Ammon's horn (tissue), 1 donor: ENCODE measurements around the gene ACTN3.
A peak's percentile ranks its signal among the peaks of the same experiment; 100 is the strongest.
"Not testable (repeated sequence)": the region's sequence is repeated elsewhere in the genome, so short reads cannot be mapped to it uniquely, and the experiment has no call there.

Source experiments
- DNase-seq: peaks from one replicate; pipeline ENCODE4 v3.0.0-alpha.2; 2016; ENCODE audit warnings: low spot score

ACTN3 gene

DNA sequence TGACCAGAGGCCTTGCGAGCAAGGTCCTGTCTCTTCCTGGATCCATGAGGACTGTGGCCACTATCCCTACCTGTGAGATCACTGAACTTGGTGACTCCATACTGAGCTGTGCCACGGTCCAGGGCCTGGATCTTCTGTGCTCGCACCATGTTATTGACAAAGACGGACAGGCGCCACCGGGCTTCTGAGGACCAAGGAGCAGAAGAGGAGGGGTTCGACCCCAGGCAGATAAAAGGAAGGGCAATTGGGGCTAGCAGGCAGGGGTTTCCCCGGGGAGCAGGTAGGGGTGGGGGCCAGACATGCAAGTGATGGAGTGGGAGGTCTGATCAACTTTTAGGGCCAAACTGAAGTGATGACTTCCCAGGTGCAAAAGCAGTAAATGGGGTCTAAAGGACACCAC, 19.5 kb downstream of the ACTN3 start:
- DNase-seq, result no peak

DNA sequence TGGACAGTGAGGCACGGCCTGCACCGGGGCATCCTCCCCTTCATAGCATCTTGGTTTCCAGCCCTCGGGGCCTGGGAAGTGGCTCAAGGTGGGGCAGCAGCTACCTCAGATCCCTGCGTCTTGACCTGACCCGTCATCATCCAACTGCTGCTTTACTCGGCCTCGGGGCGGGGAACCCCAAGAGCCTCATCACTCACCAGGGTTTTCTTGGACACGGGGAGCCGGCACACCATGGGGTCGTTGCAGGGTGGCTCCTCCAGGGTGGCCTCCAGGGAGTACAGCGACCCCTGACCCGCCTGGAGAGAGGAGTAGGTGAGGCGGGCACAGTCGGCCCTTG, 21.1 kb downstream of the ACTN3 start:
- no peak for DNase-seq

DNA sequence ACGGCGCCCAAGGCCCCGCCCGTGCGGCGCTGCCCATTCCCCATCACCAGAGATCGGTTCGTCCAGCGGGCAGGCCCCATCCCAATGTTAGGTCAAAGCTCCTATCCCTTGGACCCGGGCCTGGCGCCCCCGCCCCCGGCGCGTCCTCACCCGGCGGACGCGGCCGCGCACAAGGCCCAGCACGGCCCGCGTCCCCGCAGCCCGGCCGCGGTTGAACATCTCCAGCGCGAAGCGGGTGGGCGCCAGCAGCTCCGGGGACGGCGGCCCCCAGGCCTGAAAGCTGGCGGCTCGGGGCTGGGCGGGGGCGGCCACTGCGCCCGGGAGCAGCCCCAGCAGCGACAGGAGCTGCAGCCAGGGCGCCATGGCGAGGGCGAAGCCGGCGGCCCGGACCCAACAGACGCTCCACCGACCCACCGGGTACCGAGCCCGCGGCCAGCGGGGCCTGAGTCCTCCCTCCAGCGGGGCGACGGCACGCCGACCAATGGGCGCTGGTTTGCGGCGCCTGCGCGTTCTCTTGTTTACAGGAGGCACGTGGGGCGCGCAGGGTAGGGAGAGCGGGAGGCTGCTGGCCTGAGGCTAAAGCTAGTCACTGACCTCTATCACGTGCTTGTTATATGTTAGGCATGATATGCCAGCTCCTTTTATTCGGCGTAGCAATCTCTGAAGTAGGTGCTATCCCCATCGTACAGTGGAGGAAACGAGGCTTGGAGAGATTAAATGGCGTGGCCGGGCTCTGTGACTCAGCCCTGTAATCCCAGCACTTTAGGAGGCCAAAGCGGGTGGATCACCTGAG, 21.6 kb downstream of the ACTN3 start, which contains the start of gene CTSF:
CTSF (minus strand) TSS at position 483 of the 793 bp plus-strand sequence; CDS start at position 363, 120 bp downstream.
- peak; percentile 95 for DNase-seq

DNA sequence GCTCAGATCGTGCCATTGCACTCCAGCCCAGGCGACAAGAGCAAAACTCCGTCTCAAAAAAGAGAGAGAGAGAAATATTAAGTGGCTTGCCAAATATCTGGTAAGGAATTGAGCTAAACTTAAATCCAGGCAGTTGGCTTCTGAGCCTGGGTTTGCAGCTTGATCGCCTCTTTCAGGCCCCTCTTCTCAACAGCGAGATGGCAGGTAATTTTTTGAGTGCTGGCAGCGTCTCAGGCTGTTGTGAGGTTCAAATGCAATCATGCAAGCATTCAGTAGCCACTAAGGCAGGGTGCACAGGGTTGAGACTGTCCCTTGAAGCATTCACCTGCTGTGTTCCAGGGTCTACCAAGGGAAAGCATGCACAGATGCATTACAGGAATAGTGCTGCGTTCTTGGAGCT, 22.4 kb downstream of the ACTN3 start:
- no peak for DNase-seq

DNA sequence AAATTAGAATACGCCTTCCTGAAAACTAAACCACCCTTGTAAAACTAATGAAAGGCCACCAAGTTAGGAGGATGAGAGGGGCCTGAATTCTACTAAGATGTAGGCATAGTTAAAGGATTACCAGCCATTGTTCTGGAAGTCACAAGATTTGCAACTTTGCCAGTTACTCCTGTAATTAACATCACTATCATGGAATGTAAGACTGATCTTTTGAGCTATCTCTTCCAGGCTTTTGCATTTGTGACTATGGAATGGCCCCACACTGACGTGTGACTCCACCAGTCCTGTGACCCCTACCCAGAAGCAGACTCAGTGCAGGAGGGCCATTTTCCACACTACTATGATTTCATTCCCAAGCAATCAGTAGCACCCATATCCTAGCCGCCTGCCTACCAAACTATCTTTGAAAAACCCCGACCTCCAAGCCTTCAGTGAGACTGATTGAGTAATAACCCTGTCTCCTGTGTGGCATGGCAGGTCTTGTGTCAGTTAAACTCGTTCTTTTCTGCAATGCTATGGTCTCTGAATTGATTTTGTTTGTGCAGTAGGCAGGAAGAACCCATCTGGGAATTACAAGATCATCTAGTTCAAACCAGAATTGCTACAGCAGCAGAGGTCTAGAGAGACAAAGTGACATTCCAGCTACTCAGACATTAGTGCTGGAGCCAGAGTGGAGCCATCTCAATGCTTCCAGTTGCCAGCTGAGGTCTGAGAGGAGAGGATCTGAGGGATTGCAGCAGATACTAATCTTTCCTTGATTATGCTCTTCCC, 23.6 kb downstream of the ACTN3 start:
- no peak for DNase-seq

DNA sequence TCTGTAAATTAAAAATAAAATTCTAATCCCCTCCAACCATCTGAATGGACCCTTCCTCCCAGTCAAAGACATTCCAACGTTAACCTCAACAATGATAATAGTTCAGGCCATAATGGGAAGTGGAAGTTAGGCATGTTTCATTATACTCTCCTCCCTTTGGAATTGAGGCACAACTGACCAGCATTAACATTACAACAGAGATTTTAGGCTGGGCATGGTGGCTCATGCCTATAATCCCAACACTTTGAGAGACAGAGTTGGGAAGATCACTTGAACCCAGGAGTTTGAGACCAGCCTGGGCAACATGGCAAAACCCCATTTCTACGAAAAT, 24.1 kb downstream of the ACTN3 start:
- no peak for DNase-seq

DNA sequence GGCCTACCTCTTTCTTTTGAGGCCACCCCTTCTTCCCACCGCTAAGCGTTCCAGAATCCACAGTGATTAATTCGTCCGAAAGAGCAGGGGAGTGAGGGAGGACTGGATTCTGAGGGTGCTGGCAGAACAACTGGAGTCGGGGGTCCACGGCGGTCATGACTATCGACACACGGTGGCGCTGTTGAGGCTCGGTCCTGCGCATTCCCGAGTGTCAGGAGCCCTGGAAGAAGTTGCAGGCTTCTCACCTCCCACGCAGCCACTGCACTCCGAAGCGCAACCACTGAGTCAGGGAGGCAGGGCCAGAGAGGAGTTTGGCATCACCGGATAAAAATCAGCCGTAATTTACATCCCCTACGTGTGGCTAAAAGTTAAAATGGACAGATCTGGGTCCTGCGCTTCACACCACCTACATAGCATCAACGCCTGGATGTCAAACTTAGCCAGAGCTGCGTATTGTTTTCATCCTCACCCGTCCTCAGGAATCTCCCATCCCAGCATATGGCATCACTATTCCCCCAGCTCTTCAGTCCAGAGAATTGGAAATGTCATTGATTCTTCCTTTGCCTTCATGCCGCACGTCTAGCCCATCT, 32.4 kb downstream of the ACTN3 start:
- DNase-seq, result peak; percentile 82

DNA sequence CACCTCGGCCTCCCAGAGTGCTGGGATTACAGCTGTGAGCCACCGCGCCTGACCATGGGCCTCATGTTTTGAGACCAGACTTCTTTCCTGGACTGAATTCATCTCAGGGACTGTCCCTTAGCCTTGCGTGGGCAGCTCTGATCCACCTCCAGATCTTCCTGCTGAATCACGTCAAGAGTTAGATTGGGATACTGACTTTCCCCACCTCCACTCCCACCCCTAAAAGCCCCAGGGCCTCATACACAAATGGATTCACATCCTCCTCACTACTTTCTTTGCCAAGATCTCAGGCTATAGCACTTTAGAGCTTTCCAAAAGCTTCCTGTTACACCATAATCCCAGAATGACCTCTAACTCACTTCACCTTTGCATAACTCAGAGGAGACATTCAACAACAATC, 34.1 kb downstream of the ACTN3 start:
- no peak for DNase-seq

DNA sequence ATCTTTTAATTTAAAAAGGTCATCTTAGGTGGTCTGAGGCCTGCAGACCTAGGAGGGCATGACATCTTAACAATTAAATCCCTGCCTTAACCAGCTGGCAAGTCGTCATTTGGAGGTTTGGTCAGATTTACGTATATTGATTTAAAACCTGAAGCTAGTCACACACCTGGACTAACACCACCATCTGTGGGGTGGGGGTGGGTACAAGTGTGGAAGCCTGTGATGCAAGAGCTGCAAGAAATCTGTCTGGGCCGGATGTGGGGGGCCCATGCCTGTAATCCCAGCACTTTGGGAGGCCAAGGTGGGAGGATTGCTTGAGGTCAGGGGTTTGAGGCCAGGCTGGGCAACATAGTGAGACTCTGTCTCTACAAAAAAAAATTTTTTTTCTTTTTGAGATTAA, 34.6 kb downstream of the ACTN3 start:
- DNase-seq, result no peak

DNA sequence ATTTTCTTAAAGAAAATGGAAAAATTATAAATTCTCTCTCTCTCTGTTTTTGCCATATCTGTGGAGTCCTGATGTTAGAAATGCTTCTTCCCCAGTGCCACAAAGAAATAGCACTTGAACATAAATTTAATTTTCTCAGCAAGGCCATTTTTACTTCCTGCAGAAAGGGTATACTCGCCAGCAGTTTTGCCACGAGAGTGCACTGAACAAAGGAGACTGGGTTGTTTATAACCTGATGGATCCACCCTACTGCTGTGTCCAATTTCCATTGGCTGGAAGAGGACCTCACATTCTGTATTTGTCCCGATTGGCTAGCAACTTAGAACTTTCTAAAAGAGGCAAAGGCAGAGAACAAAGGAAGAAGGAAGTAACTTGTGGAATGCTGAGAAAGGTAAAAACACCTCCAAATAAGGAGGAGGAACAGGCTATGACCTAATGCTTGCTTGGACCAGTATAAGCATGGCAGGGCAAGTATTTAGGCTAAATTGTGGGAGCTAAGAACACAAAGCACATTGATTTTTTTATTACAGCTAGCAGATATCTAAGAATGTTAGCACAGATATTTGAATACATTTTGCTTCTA, 36.0 kb downstream of the ACTN3 start:
- not testable (repeated sequence) for DNase-seq

DNA sequence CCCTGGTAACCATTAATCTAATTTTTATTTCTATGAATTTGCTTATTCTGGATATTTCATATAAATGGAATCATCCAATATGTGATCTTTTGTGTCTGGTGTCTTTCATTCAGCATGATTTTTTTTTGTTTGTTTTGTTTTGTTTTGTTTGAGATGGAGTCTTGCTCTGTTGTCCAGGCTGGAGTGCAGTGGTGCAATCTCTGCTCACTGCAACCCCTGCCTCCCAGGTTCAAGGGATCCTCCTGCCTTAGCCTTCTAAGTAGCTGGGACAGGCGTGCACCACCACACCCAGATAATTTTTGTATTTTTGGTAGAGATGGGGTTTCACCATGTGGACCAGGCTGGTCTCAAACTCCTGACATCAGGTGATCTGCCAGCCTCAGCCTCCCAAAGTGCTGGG, 38.7 kb downstream of the ACTN3 start:
- DNase-seq, result not testable (repeated sequence)

DNA sequence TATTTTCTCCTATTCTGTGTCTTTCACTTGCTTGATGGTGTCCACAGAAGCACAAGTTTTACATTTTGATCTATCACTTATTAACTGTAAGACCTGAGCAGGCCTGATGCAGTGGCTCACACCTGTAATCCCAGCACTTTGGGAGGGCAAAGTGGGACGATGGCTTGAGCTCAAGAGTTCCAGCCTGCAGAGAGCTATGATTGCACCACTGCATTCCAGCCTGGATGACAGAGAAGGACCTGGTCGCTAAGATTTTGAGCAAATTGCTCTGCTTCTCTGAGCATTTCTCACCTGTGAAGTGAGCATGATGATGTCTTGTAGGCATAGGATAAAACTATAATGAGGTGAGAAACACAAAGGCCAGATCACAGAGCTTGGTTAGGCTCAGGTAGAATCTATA, 39.4 kb downstream of the ACTN3 start:
- DNase-seq, result no peak

DNA sequence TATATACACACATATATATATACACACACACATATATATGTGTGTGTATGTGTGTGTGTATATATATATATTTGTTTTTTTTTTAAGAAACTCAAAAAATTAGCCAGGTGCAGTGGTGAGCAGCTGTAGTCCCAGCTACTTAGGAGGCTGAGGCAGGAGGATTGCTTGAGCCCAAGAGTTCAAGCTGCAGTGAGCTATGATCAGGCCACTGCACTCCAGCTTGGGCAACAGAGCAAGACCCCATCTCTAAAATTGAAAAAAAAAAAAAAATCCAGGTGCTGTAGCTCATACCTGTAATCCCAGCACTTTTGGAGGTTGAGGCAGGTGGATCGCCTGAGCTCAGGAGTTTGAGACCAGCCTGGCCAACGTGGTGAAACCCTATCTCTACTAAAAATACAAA, 42.6 kb downstream of the ACTN3 start:
- not testable (repeated sequence) for DNase-seq

DNA sequence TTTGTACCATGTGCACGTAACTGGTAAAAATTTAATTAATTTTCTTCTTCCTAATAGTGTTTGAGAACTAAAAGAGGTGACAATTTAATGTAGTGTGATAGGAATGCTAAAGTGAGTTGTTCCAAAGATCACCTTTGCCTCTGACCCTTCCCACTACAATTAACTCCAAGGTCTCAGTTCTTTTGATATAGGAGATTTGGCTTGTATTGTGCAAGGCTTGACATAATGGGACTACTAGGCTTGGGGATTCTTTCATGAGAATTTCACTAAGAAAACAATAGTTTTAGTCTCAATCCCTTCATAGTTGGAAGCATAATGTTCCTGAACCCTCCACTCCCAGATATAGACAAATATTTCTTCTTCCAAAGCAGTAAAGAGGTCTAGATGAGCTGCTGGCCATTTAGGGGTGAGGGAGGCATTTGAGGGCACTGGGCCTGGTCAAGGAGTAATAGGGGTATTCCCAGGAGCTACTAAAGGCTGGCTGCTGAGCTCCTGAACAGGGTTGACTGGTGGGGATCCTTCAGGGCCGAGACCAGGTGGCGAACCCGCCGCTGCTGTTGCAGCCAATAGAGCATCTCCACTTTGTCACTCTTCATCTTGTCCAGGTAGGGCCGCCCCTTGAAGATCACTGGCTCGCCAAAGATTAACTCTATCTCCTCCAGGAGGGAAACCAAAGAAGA, 43.4 kb downstream of the ACTN3 start:
- DNase-seq, result no peak

DNA sequence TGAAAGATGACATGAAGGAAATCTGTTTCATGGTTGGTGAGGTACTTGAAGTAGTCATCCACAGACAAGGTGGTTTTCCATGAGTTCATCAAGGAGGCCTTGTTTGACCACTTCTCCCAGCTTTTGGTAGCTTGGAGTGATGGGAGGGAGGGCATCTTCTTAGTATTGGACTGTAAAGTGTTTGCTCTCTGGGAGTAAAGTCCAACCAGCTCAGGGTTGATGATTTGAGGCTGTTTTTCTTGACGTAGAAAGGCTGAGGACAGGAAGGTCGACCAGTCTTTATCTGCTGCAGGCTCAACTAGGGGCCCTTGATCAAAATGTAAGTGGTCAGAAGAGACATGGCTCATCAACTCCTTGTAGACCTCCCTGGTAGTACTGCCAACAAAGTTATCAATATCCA, 44.5 kb downstream of the ACTN3 start:
- DNase-seq, result no peak

DNA sequence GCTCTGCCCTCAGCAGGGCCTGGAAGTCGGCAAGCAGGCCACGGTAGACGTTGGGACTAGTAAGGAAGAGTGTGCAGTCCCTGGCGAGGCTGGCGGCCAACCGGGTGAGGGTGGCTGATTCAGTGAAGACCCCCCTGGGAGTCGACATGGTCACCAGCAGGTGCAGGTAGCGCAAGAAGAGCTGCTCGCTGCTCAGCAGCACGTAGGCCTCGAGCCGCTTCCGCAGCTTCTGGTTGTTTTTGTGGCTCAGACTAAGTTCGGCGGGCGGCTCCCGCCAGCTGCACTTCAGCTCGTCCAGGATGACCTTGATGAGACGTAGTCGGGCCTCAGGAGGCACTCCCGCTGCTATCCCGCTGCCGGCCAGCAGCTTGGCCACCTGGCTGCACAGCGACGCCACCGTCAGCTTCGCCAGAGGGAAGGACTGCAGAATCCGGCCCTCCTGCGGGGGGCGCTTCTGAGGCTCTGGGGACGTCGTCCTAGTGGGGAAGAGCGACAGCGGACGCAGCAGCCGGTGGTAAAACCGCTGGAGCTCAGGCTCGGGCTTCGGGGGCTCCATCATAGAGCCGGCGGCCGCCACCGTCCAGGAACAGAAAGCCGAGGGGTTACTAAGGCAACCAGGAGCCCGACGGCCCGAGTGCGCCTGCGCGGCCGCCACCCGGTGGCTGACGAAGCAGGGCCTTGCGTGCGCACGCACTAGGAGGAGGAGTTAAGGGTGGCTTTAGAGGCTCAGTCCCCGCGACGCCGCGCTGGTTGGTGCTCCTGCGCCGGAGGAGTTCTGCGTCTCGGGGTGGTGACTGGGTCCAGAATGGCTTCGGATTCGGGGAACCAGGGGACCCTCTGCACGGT, 46.0 kb downstream of the ACTN3 start, which contains the start of the genes CCDC87 and CCS:
CCDC87 (minus strand) TSS at position 607 of the 846 bp plus-strand sequence; CDS start at position 559, 48 bp downstream.
CCS (plus strand) TSS at position 729 of the 846 bp plus-strand sequence; CDS start at position 806, 77 bp downstream.
- DNase-seq, result peak; percentile 97

DNA sequence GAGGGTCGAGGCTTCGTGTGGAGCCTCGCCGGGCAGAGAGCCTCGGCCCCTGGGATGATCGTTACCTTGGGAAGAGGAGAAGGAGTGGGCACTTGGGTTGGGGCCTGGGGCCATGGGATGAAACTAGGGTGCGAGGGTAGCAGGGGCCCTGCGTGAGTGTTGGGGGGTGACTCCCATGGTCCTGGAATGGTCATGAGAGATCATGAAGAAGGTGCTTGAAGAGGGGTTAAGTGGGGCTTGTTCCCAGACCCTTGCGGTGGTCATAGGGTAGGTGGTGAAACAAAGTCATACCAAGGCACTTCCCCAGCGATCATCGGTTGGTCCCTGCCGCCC, 46.6 kb downstream of the ACTN3 start:
- DNase-seq, result no peak

DNA sequence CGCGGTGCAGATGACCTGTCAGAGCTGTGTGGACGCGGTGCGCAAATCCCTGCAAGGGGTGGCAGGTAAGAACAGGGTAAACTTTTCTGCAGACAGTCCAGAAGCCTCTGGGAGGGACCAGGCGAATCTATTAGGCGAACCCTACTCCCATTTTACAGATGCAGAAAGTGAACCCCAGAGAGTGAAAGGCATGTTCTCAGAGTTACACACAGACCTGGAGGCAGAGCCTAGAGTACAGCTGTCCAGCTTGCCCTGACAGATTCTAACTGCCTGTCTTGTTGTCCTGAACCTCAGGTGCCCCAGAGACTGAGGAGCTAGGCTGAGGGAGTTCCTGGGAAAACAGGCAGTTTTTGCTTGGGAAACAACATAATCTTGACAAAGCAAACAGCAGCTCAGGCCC, 46.9 kb downstream of the ACTN3 start:
- no peak for DNase-seq

DNA sequence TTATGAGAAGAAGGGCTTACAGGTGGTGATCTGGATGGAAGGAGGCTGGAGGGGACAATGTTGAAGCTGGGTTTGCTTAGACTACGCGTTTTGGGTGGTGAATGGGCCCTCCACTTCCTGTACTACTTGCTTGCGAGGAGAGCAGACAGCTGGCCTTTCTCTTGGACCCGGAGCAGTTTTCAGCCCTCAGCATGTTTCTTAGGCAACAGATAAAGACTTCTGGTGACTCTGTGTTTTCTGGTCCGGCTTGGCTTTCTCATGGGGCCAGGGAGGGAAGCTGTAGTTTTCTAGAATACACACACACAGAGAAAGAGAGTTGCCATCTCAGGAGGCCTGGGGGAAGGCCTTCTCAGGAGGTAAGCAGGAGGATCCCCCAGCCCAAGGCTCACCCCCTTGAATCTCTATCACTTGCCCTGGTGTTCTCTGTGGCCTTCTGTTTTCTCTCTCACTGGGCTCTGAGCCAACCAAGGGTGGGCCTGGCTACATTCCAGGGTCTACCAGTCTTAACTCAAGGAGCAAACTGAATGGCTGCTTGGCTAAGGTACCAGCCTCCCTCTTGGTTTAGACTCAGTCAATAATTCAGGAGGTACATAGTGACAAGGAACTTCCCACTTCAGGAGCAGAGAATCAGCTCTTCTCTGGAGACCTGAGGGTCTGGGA, 48.7 kb downstream of the ACTN3 start:
- DNase-seq, result peak; percentile 41

DNA sequence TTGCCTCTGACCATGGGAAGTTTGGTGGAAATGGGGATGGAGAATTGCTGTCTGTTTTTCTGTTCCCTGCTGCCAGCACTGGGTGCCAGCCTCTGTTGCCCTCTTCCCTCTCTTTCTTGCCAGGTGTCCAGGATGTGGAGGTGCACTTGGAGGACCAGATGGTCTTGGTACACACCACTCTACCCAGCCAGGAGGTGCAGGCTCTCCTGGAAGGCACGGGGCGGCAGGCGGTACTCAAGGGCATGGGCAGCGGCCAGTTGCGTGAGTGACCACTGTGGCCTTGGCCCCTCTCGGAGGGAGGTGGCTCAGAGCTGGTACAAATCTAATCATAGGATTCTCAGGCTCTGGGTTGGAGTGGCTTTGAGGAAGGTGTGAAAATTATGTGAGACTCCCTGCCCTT, 52.3 kb downstream of the ACTN3 start:
- no peak for DNase-seq

DNA sequence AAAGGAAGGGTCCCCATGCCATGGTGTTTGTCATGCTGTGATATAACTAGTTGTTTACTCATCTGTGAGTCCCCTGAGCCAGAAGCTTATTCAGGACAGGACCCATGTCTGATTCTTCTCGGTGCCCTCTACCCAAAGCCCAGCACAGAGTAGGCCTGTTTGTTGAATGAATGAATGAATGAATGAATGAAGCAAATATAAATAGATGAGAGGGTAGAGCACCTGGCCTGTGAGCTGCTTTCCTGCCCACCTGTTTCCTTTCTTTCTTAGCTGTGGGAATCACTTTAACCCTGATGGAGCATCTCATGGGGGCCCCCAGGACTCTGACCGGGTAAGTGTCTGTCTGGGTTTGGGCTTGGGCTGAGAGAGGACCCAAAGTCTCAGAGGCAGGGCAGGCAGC, 53.5 kb downstream of the ACTN3 start:
- no peak for DNase-seq
